Ovary (tissue), 9 donors: ENCODE results near the gene SNCA. TPM values are rescaled to one million over a fixed set of nuclear protein-coding genes. Genes with fewer than 3 reads are reported as not detected.

Experiments
- DNase-seq, 5 donors: peaks; one replicate each; pipeline ENCODE4 v3.0.0-alpha.2; 2019 to 2020
- H3K27ac ChIP-seq, 2 donors: fragments of 200-600 bp; one replicate each; pipeline versions ENCODE4 v1.5.1 to v1.8.0; 2019 to 2022
- H3K27me3 ChIP-seq: fragments of 200-600 bp; one replicate; pipeline ENCODE4 v1.8.0; 2022
- H3K36me3 ChIP-seq: fragments of 200-600 bp; sonication (generic); one replicate; pipeline ENCODE4 v1.5.1; 2019
- H3K4me1 ChIP-seq: one replicate; pipeline ENCODE4 v1.8.1; 2013; ENCODE audit warnings: mild to moderate bottlenecking, moderate library complexity; ENCODE audit not compliant: insufficient read depth
- H3K4me3 ChIP-seq: fragments of 200-600 bp; sonication (generic); one replicate; pipeline ENCODE4 v1.5.1; 2017
- H3K9me3 ChIP-seq, 2 donors: fragments of 200-600 bp in 1 of 2; sonication (generic) in 1 of 2; one replicate each; pipeline versions ENCODE4 v1.5.1 to v1.8.1; 2013 to 2019; ENCODE audit warnings: mild to moderate bottlenecking in 1 of 2, moderate library complexity in 1 of 2
- EP300 ChIP-seq: sonication (generic); formaldehyde crosslinking; IDR thresholded peaks from one replicate; pipeline ENCODE4 v1.6.1; 2017; ENCODE audit warnings: antibody characterized with exemption
- POLR2A ChIP-seq: fragments of 450-650 bp; IDR thresholded peaks from one replicate; pipeline ENCODE4 v1.6.1; 2017; ENCODE audit warnings: antibody characterized with exemption, mild to moderate bottlenecking, moderate library complexity
- WGBS, 3 donors: extraction: QIAGEN DNeasy Blood & Tissue Kit in 1 of 3; methylation state at CpG; one replicate each; pipeline versions ENCODE4 v1.1.5 to v1.1.7; 2013 to 2017; 5-methylcytosine and 5-hydroxymethylcytosine counted together
- intact Hi-C, 4 donors: fragments of 100-400 bp; cut with DNase I; formaldehyde crosslinking; loops; one replicate each; pipeline versions ENCODE4 v1.11.0 to v1.15.1; 2022 to 2023
- polyA plus RNA-seq, 2 donors: library from polyadenylated mRNA; stranded (reverse); fragments of 200-250 nt in 1 of 2; fragments of 350-450 nt in 1 of 2; fragmentation: Illumina TruSeq in 1 of 2; extraction: RNeasy Lipid Tissue Mini Kit (QIAGEN cat#74804) in 1 of 2; gene quantifications; one replicate each; pipeline ENCODE4 v1.2.3, GENCODE V29; 2013 to 2014
- total RNA-seq, 7 donors: library from RNA; depleted of rRNA in 2 of 7; stranded (reverse); fragments of >200 nt in 2 of 7; fragmentation: NEBNext Ultra II Directional in 3 of 7; extraction: Animal tissue kit (Norgen Biotek cat#: 25700) in 3 of 7; gene quantifications; one replicate each; pipeline versions ENCODE4 v1.1.0 to v1.2.4, GENCODE V29; 2016 to 2023
- TF ChIP-seq, protein P1 (sequence below), 3 donors: fragments of 450-650 bp in 2 of 3; fragments of 200-600 bp in 1 of 3; IDR thresholded peaks; one replicate each; pipeline versions ENCODE4 v1.5.1 to v1.8.0; 2016 to 2022; ENCODE audit warnings: antibody characterized with exemption in 3 of 3, mild to moderate bottlenecking in 1 of 3
- donor health status: DM: no; HTN: no; CAD: no; lungs with moderate emphysema.
- donor health status: DM: no; HTN: no; CAD: no.
- donor health status: Bipolar disorder and iron deficiency.
- donor health status: DM: yes; HTN: yes; CAD: no.
- donor health status: DM: no; HTN: no; CAD: no.
- donor health status: DM: yes; HTN: yes; CAD: no.

Gene SNCA
- total and polyA plus RNA-seq, 9 donors, result 7.6 to 69.8 (median 24.4) TPM

DNA sequence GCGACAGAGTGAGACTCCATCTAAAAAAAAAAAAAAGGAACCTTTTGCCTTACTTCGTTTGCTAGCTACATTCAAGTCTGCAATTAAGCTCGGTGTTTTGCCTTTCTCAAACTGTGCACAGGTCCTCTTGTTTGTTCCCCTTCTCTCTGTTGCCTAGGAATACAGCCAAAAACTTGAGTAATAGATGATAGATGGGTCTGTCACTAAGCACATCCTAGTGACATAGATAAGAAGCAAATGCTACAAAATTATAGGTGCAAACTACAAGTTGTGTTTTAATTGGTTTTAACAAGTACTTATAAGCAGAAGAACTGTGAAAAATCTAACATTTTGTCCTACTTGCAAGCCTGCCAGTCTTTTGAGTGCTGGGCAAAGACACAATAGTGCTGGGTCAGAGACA, 95.2 kb downstream of the SNCA start:
- WGBS, 3 donors, result 84 to 95% (median 91%) methylated on average over 3 of the region's 3 CpGs
- intact Hi-C loops, result no loop called here
- Histone ChIP-seq H3K27me3 (no peaks in the 10 kb centered on the region), H3K36me3 (no peaks in the 10 kb centered on the region), H3K27ac (no peak overlapping the region), H3K4me3 (no peak overlapping the region), H3K4me1 (peaks cover 3% of the 10 kb centered on the region), H3K9me3 (no peaks in the 10 kb centered on the region)
- TF ChIP-seq POLR2A (no peak), EP300 (no peak)
- TF ChIP-seq, protein P1, sequence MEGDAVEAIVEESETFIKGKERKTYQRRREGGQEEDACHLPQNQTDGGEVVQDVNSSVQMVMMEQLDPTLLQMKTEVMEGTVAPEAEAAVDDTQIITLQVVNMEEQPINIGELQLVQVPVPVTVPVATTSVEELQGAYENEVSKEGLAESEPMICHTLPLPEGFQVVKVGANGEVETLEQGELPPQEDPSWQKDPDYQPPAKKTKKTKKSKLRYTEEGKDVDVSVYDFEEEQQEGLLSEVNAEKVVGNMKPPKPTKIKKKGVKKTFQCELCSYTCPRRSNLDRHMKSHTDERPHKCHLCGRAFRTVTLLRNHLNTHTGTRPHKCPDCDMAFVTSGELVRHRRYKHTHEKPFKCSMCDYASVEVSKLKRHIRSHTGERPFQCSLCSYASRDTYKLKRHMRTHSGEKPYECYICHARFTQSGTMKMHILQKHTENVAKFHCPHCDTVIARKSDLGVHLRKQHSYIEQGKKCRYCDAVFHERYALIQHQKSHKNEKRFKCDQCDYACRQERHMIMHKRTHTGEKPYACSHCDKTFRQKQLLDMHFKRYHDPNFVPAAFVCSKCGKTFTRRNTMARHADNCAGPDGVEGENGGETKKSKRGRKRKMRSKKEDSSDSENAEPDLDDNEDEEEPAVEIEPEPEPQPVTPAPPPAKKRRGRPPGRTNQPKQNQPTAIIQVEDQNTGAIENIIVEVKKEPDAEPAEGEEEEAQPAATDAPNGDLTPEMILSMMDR (IDR thresholded peaks at IDR 0.05), result no peak
- no peak for DNase-seq

- Histone ChIP-seq H3K27me3 (no peaks in the 10 kb centered on the region), H3K36me3 (no peaks in the 10 kb centered on the region), H3K4me3 (no peak overlapping the region), H3K9me3 (no peaks in the 10 kb centered on the region), H3K27ac (no peak overlapping the region), H3K4me1 (no peaks in the 10 kb centered on the region)
- intact Hi-C loops, result no loop called here
- no peak for DNase-seq
- TF ChIP-seq, protein P1 (IDR thresholded peaks at IDR 0.05), result no peak
- TF ChIP-seq POLR2A, result no peak
- 95 to 97% (median 96%) methylated on average over 4 of the region's 4 CpGs for WGBS, 3 donors
These were observed 97.5 kb downstream of the SNCA start for GRCh38 chr4:89739311-89739988.

DNA sequence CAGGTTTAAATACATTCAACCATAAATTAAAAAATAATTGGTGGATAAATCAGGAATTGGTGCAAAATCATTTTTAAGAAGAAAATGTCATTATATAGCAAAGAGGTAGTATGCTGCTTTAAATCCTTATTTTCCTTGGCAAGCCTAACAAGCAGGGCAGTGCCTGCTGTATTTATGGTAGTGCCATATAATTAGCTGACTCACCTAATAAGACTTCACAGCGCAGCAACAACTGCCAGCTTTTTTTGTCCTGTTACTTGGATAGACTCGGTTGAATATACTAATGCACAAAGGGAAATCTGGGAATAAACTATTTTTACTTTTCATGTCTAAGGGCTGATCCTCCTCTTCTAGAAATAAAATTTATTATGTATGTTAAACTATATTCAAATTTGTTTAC, 99.1 kb downstream of the SNCA start:
- intact Hi-C loops, result no loop called here
- no peaks in the 10 kb centered on the region for H3K4me1 ChIP-seq

GRCh38 chr4:89733946-89734345, 103.0 kb downstream of the SNCA start:
- Histone ChIP-seq H3K36me3 (no peaks in the 10 kb centered on the region), H3K27me3 (no peaks in the 10 kb centered on the region), H3K4me1 (no peaks in the 10 kb centered on the region), H3K4me3 (no peak overlapping the region), H3K27ac (no peak overlapping the region), H3K9me3 (no peaks in the 10 kb centered on the region)
- WGBS, 3 donors, result 90 to 93% (median 91%) methylated on average over 3 of the region's 3 CpGs
- intact Hi-C loops, result no loop called here
- TF ChIP-seq EP300 (no peak), POLR2A (no peak)
- TF ChIP-seq, protein P1 (IDR thresholded peaks at IDR 0.05), result no peak
- DNase-seq, result no peak

More for the DNA sequence above, 99.1 kb downstream of the SNCA start:
- no peak overlapping the region for H3K27ac ChIP-seq
- H3K9me3 ChIP-seq, result no peaks in the 10 kb centered on the region
- H3K36me3 ChIP-seq, result no peaks in the 10 kb centered on the region
- 66 to 92% (median 74%) methylated on average over 2 of the region's 2 CpGs for WGBS, 3 donors
- TF ChIP-seq POLR2A, result no peak
- TF ChIP-seq, protein P1 (IDR thresholded peaks at IDR 0.05), result no peak
- TF ChIP-seq EP300, result no peak
- H3K4me3 ChIP-seq, result no peak overlapping the region
- no peaks in the 10 kb centered on the region for H3K27me3 ChIP-seq
- DNase-seq, result no peak
